Adipocyte (in vitro differentiated cells): Measurements from ENCODE around the gene SH3RF3.

ENCODE experiments used
- DNase-seq: peaks from one replicate; pipeline ENCODE4 v3.0.0-alpha.2; 2015; ENCODE audit warnings: low read depth
- H3K27me3 ChIP-seq: replicated peaks from 2 replicates; pipeline ENCODE4 v1.7.0; 2013; ENCODE audit warnings: mild to moderate bottlenecking, low read length, moderate library complexity; ENCODE audit not compliant: control insufficient read depth, insufficient read depth
- H3K36me3 ChIP-seq: 2 replicates; pipeline ENCODE4 v1.7.0; 2013; ENCODE audit warnings: low read length, mild to moderate bottlenecking, moderate library complexity; ENCODE audit not compliant: control insufficient read depth, insufficient read depth, severe bottlenecking
- H3K4me1 ChIP-seq: 2 replicates; pipeline ENCODE4 v1.7.0; 2013; ENCODE audit warnings: mild to moderate bottlenecking, low read length, moderate library complexity; ENCODE audit not compliant: control insufficient read depth, insufficient read depth
- H3K4me3 ChIP-seq: 2 replicates; pipeline ENCODE4 v1.7.0; 2013; ENCODE audit warnings: mild to moderate bottlenecking, low read length, moderate library complexity
- H3K9ac ChIP-seq: 2 replicates; pipeline ENCODE4 v1.7.0; 2013; ENCODE audit warnings: mild to moderate bottlenecking, low read length, moderate library complexity
- H3K9me3 ChIP-seq: 2 replicates; pipeline ENCODE4 v1.7.0; 2013; ENCODE audit warnings: mild to moderate bottlenecking, low read length, moderate library complexity; ENCODE audit not compliant: control insufficient read depth

The SH3RF3 gene

GRCh38 chr2:109288544-109289368 lies 159.8 kb downstream of the SH3RF3 start:
- no peaks in the 10 kb centered on the region for H3K27me3 ChIP-seq
- peaks cover 15% of the 10 kb centered on the region for H3K4me1 ChIP-seq
- H3K9ac ChIP-seq = no peak overlapping the region
- no peak overlapping the region for H3K4me3 ChIP-seq
- H3K36me3 ChIP-seq = no peaks in the 10 kb centered on the region
- H3K9me3 ChIP-seq = no peaks in the 10 kb centered on the region
- no peak for DNase-seq

GRCh38 chr2:109289504-109290222 lies 160.7 kb downstream of the SH3RF3 start:
- Histone ChIP-seq H3K36me3 (no peaks in the 10 kb centered on the region), H3K27me3 (no peaks in the 10 kb centered on the region), H3K4me1 (peaks cover 11% of the 10 kb centered on the region), H3K9ac (no peak overlapping the region), H3K9me3 (peaks cover under 1% of the 10 kb centered on the region), H3K4me3 (no peak overlapping the region)
- DNase-seq = no peak

GRCh38 chr2:109290887-109291643 lies 162.1 kb downstream of the SH3RF3 start:
- H3K4me3 ChIP-seq = no peak overlapping the region
- H3K36me3 ChIP-seq = no peaks in the 10 kb centered on the region
- peaks cover 4% of the 10 kb centered on the region for H3K9me3 ChIP-seq
- no peaks in the 10 kb centered on the region for H3K4me1 ChIP-seq
- no peak overlapping the region for H3K9ac ChIP-seq
- H3K27me3 ChIP-seq = no peaks in the 10 kb centered on the region
- no peak for DNase-seq

GRCh38 chr2:109292386-109292785 lies 163.4 kb downstream of the SH3RF3 start:
- no peaks in the 10 kb centered on the region for H3K36me3 ChIP-seq
- H3K9me3 ChIP-seq = peaks cover 4% of the 10 kb centered on the region
- no peaks in the 10 kb centered on the region for H3K27me3 ChIP-seq
- no peak overlapping the region for H3K9ac ChIP-seq
- no peak for DNase-seq
- H3K4me1 ChIP-seq = no peaks in the 10 kb centered on the region
- no peak overlapping the region for H3K4me3 ChIP-seq

- Histone ChIP-seq H3K4me1 (no peaks in the 10 kb centered on the region), H3K9me3 (peaks cover 4% of the 10 kb centered on the region), H3K9ac (no peak overlapping the region), H3K4me3 (no peak overlapping the region), H3K27me3 (no peaks in the 10 kb centered on the region), H3K36me3 (no peaks in the 10 kb centered on the region)
- no peak for DNase-seq
Observed at GRCh38 chr2:109293663-109294062, 164.7 kb downstream of the SH3RF3 start.

GRCh38 chr2:109294523-109294922 lies 165.5 kb downstream of the SH3RF3 start:
- H3K36me3 ChIP-seq = no peaks in the 10 kb centered on the region
- no peak overlapping the region for H3K4me3 ChIP-seq
- H3K9me3 ChIP-seq = peaks cover 4% of the 10 kb centered on the region
- H3K27me3 ChIP-seq = no peaks in the 10 kb centered on the region
- no peak for DNase-seq
- no peak overlapping the region for H3K9ac ChIP-seq
- H3K4me1 ChIP-seq = no peaks in the 10 kb centered on the region

- Histone ChIP-seq H3K36me3 (no peaks in the 10 kb centered on the region), H3K9ac (no peak overlapping the region), H3K27me3 (no peaks in the 10 kb centered on the region), H3K9me3 (peaks cover 4% of the 10 kb centered on the region), H3K4me1 (no peaks in the 10 kb centered on the region), H3K4me3 (no peak overlapping the region)
- no peak for DNase-seq
Observed at GRCh38 chr2:109295070-109295780, 166.2 kb downstream of the SH3RF3 start.

DNA sequence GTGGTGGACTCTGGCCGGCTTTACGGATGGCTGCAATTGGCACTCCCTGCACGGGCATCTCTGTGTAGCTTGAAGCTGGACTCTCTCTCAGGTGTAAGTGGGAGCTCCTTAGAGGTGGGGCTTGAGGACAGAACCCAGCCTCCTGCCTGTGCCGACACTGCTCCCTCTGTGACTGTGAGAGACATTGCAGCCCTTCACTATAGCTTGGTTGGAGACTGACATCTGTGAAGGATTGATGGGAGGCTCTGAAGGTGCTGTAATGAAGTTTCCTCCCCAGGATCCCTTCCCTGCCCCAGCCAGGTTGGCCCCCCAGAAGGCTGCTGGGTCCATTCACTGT lies 166.7 kb downstream of the SH3RF3 start:
- Histone ChIP-seq H3K27me3 (no peaks in the 10 kb centered on the region), H3K9ac (no peak overlapping the region), H3K4me1 (no peaks in the 10 kb centered on the region), H3K4me3 (no peak overlapping the region), H3K36me3 (no peaks in the 10 kb centered on the region), H3K9me3 (peaks cover 4% of the 10 kb centered on the region)
- no peak for DNase-seq

DNA sequence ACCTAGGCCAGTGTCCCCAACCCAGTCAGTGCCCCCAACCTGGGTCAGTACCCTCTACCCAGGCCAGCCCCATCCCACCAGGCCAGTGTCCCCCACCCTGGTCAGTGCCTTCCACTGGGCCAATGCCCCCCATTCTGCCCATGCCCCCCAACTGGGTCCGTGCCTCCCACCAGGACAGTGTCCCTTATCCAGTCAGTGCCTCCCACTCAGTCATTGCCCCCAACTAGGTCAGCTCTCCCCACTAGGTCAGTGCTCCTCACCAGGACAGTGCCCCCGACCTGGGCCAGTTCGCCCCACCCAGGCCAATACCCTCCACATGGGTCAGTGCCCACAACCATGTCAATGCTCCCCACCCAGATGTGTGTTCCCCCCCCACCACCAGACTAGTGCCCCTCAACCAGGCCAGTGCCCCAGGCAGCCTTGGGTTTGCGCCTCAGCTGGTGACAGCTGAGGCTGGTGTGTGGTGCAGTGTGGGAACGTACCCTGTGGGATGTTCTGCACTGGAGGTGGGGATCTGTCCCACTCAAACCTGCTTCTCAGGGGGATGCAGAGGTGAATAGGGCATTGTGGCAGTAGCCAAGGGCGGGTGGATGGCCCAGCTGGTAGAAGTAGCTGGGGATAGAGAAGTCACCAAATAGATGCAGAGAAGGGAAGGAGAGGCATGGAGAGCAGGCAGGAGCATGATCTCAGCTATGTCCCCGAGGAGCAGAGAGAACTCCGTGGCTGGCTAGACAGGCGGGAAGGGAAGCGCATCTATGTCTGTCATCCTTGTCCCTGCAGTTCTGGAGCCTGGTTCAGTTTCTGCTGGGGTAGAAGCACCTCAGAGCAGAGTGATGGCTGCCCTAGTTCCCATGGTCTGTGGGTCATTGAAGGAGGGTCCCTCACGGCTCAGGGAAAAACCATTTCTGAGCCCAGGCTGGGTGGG lies 168.8 kb downstream of the SH3RF3 start:
- DNase-seq = no peak
- Histone ChIP-seq H3K9ac (no peak overlapping the region), H3K4me3 (no peak overlapping the region), H3K27me3 (no peaks in the 10 kb centered on the region), H3K4me1 (no peaks in the 10 kb centered on the region), H3K36me3 (no peaks in the 10 kb centered on the region), H3K9me3 (peaks cover 4% of the 10 kb centered on the region)

GRCh38 chr2:109298851-109299250 lies 169.8 kb downstream of the SH3RF3 start:
- Histone ChIP-seq H3K4me1 (no peaks in the 10 kb centered on the region), H3K9ac (no peak overlapping the region), H3K27me3 (no peaks in the 10 kb centered on the region), H3K36me3 (no peaks in the 10 kb centered on the region), H3K4me3 (no peak overlapping the region), H3K9me3 (peaks cover 4% of the 10 kb centered on the region)
- no peak for DNase-seq
